HCT116 (cell line): ENCODE data around the gene RIPOR3. TPM values are rescaled to one million over a fixed set of nuclear protein-coding genes. Genes with fewer than 3 reads are reported as not detected.

Source experiments
- ATAC-seq: fragments of 200-7000 bp; cut with Tn5 transposase; 2 replicates; pipeline ENCODE4 v1.9.1; 2020; ENCODE audit warnings: mild to moderate bottlenecking, moderate library complexity
- BruUV-seq: library from RNA; stranded (reverse); fragments of 400-500 nt; replicated peaks from 2 replicates; lab custom pipeline; 2021; lab: Mats Ljungman, UMichigan
- CTCF ChIA-PET: fragments of 300-600 bp; sonication (Branson Sonifier 250); formaldehyde crosslinking; loops from one replicate; lab custom pipeline; 2021; ENCODE audit warnings: antibody characterized with exemption; lab: Charles Lee
- POLR2A ChIA-PET: fragments of 300-600, 350-600 bp; sonication (Branson Sonifier 250); formaldehyde crosslinking; loops from one replicate; lab custom pipeline; 2021; ENCODE audit warnings: antibody characterized with exemption; lab: Charles Lee
- RAD21 ChIA-PET, 2 experiments: fragments of 300-600 bp; sonication (Branson Sonifier 250); formaldehyde crosslinking; loops; one replicate each; lab custom pipeline; 2023; ENCODE audit warnings: low total read pairs in 2 of 2; ENCODE audit not compliant: uncharacterized antibody in 2 of 2, unreplicated experiment in 2 of 2, low non-redundant PET in 1 of 2; lab: Charles Lee
- DNase-seq: peaks from one replicate; pipeline ENCODE4 v3.0.0-alpha.2; 2010; ENCODE audit warnings: low read depth, low spot score
- H2AFZ ChIP-seq: fragments of 200-600 bp; shearing (Covaris generic), sonication (generic); 2 replicates; pipeline ENCODE4 v1.6.1; 2017; ENCODE audit warnings: low read depth, mixed run types, mixed read lengths, antibody characterized with exemption, low read length; ENCODE audit not compliant: poor library complexity, severe bottlenecking
- H3K27ac ChIP-seq: 2 replicates; pipeline ENCODE4 v1.5.1; 2012; ENCODE audit warnings: low read depth, low read length
- H3K27me3 ChIP-seq: fragments of 200-600 bp; sonication (generic); 2 replicates; pipeline ENCODE4 v1.6.1; 2016; ENCODE audit warnings: mixed run types, low read length, mixed read lengths; ENCODE audit not compliant: insufficient read depth
- H3K36me3 ChIP-seq, 2 experiments: fragments of 200-500 bp in 1 of 2; fragments of 200-600 bp in 1 of 2; sonication (Bioruptor generic) in 1 of 2; sonication (generic) in 1 of 2; 2 replicates each; pipeline versions ENCODE4 v1.5.1 to v1.6.1; 2014 to 2016; ENCODE audit warnings: low read length in 2 of 2, inconsistent platforms in 1 of 2, mixed read lengths in 1 of 2, mixed run types in 1 of 2; ENCODE audit not compliant: insufficient read depth in 2 of 2, control insufficient read depth in 1 of 2
- H3K4me1 ChIP-seq, 2 experiments: fragments of 200-600 bp in 1 of 2; sonication (generic) in 1 of 2; 2 replicates each; pipeline versions ENCODE4 v1.5.1 to v1.6.1; 2012 to 2017; ENCODE audit warnings: low read length in 2 of 2, inconsistent platforms in 1 of 2, mild to moderate bottlenecking in 1 of 2, mixed read lengths in 1 of 2, mixed run types in 1 of 2, moderate library complexity in 1 of 2; ENCODE audit not compliant: insufficient read depth in 2 of 2, control insufficient read depth in 1 of 2
- H3K4me2 ChIP-seq: fragments of 200-600 bp; sonication (generic); 2 replicates; pipeline ENCODE4 v1.6.1; 2017; ENCODE audit warnings: mixed run types, low read length, mixed read lengths
- H3K4me3 ChIP-seq, 2 experiments: fragments of 200-600 bp in 1 of 2; sonication (generic) in 1 of 2; replicated peaks in 1 of 2; 2 replicates each; pipeline ENCODE4 v1.5.1; 2011 to 2016; ENCODE audit warnings: low read length in 2 of 2, control low read depth in 1 of 2, low read depth in 1 of 2, mild to moderate bottlenecking in 1 of 2, mixed read lengths in 1 of 2, mixed run types in 1 of 2
- H3K79me2 ChIP-seq: fragments of 200-600 bp; sonication (generic); 2 replicates; pipeline ENCODE4 v1.6.1; 2017; ENCODE audit warnings: mild to moderate bottlenecking, mixed run types, low read length, moderate library complexity, mixed read lengths; ENCODE audit not compliant: insufficient read depth
- H3K9ac ChIP-seq: fragments of 200-600 bp; sonication (generic); 2 replicates; pipeline ENCODE4 v1.6.1; 2016; ENCODE audit warnings: low read length, mixed read lengths
- H3K9me2 ChIP-seq: fragments of 200-600 bp; sonication (generic), shearing (Covaris generic); 2 replicates; pipeline ENCODE4 v1.6.1; 2017; ENCODE audit warnings: mixed run types, mild to moderate bottlenecking, moderate library complexity; ENCODE audit not compliant: insufficient read depth
- H3K9me3 ChIP-seq, 2 experiments: fragments of 200-500 bp in 1 of 2; fragments of 200-600 bp in 1 of 2; sonication (Bioruptor generic) in 1 of 2; sonication (generic) in 1 of 2; 2 replicates each; pipeline ENCODE4 v1.6.1; 2014 to 2017; ENCODE audit warnings: low read length in 2 of 2, mixed read lengths in 2 of 2, inconsistent platforms in 1 of 2, low read depth in 1 of 2, mild to moderate bottlenecking in 1 of 2, mixed run types in 1 of 2, moderate library complexity in 1 of 2; ENCODE audit not compliant: control insufficient read depth in 1 of 2, insufficient read depth in 1 of 2
- H4K20me1 ChIP-seq: fragments of 200-600 bp; sonication (generic), shearing (Covaris generic); 2 replicates; pipeline ENCODE4 v1.6.1; 2017; ENCODE audit warnings: mixed run types, mild to moderate bottlenecking, moderate library complexity; ENCODE audit not compliant: insufficient read depth
- CBX3 ChIP-seq: IDR thresholded peaks from 2 replicates; pipeline ENCODE4 v1.6.1; 2012; ENCODE audit warnings: low read depth
- FOSL1 ChIP-seq: IDR thresholded peaks from 2 replicates; pipeline ENCODE4 v1.6.1; 2012; ENCODE audit warnings: low read depth
- POLR2A ChIP-seq: IDR thresholded peaks from 2 replicates; pipeline ENCODE4 v1.7.0; 2011; ENCODE audit warnings: borderline replicate concordance; ENCODE audit not compliant: insufficient read depth, insufficient read length; ENCODE audit errors: extremely low read depth
- SIN3A ChIP-seq: IDR thresholded peaks from 2 replicates; pipeline ENCODE4 v1.6.1; 2012; ENCODE audit warnings: low read depth
- SP1 ChIP-seq: IDR thresholded peaks from 2 replicates; pipeline ENCODE4 v1.6.1; 2012; ENCODE audit warnings: low read depth
- YY1 ChIP-seq: IDR thresholded peaks from 2 replicates; pipeline ENCODE4 v1.6.1; 2011; ENCODE audit warnings: low read length, low read depth, moderate library complexity, mild to moderate bottlenecking; ENCODE audit not compliant: insufficient replicate concordance; ENCODE audit errors: extremely low read depth
- intact Hi-C: fragments of 100-400 bp; cut with micrococcal nuclease; formaldehyde crosslinking; loops from 2 replicates; pipeline ENCODE4 v1.10.0; 2022
- total RNA-seq: library from RNA; stranded (reverse); gene quantifications from one replicate; pipeline ENCODE4 v1.2.1, GENCODE V29; 2021; ENCODE audit not compliant: unreplicated experiment
- TF ChIP-seq, protein P1 (sequence below), 3 experiments: fragments of 200-600 bp in 1 of 3; sonication (generic) in 1 of 3; IDR thresholded peaks in 2 of 3; conservative IDR thresholded peaks in 1 of 3; 2 replicates each; pipeline ENCODE4 v1.5.1; 2012 to 2017; ENCODE audit warnings: low read depth in 2 of 3, low read length in 2 of 3, antibody characterized with exemption in 1 of 3, borderline replicate concordance in 1 of 3, control low read depth in 1 of 3, mild to moderate bottlenecking in 1 of 3, mixed read lengths in 1 of 3, mixed run types in 1 of 3, moderate library complexity in 1 of 3; ENCODE audit not compliant: insufficient read depth in 1 of 3
- TF ChIP-seq, protein P2 (sequence below): IDR thresholded peaks from 2 replicates; pipeline ENCODE4 v1.6.1; 2012
- TF ChIP-seq, protein P3 (sequence below): IDR thresholded peaks from 2 replicates; pipeline ENCODE4 v1.6.1; 2012

The RIPOR3 gene
- total RNA-seq, 1 experiment from 2014 or later, result 0.22 TPM

DNA sequence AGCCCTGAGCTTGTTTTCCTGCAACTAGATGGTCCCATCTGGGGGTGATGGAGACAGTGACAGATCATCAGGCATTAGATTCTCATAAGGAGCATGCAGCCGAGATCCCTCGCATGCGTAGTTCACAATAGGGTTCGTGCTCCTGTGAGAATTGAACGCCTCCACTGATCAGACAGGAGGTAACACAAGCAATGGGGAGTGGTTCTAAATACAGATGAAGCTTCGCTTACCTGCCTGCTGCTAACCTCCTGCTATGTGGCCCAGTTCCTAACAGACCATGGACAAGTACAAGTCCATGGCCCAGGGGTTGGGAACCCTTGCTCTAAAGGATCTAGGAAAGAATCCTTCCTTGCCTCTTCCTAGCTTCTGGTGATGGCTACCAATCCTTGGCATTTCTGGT is 42.7 kb downstream of the RIPOR3 start:
- Histone ChIP-seq H3K9me2 (no peaks in the 10 kb centered on the region), H3K27ac (no peak overlapping the region), H3K4me2 (no peak overlapping the region), H3K9ac (no peak overlapping the region), H3K79me2 (no peaks in the 10 kb centered on the region), H3K36me3 (no peaks in the 10 kb centered on the region), H4K20me1 (no peaks in the 10 kb centered on the region), H3K4me3 (no peak overlapping the region), H3K27me3 (no peaks in the 10 kb centered on the region), H3K4me1 (peaks cover 18 to 19% of the 10 kb centered on the region in 2 experiments), H2AFZ (no peak overlapping the region), H3K9me3 (peaks cover 0 to 6% of the 10 kb centered on the region in 2 experiments; a peak in 1 of 4 replicates)
- ChIA-PET POLR2A (no interaction called here), RAD21 (no interaction called here), CTCF (interaction anchor here (0.6 kb wide), 1 partner anchor 60 kb away, joined by 3 read pairs; no protein-coding TSS in a partner anchor)
- ATAC-seq (no peak), DNase-seq (no peak)
- no TSS peak for BruUV-seq
- intact Hi-C loops, result no loop called here
- TF ChIP-seq YY1, result no peak
- TF ChIP-seq, protein P1, sequence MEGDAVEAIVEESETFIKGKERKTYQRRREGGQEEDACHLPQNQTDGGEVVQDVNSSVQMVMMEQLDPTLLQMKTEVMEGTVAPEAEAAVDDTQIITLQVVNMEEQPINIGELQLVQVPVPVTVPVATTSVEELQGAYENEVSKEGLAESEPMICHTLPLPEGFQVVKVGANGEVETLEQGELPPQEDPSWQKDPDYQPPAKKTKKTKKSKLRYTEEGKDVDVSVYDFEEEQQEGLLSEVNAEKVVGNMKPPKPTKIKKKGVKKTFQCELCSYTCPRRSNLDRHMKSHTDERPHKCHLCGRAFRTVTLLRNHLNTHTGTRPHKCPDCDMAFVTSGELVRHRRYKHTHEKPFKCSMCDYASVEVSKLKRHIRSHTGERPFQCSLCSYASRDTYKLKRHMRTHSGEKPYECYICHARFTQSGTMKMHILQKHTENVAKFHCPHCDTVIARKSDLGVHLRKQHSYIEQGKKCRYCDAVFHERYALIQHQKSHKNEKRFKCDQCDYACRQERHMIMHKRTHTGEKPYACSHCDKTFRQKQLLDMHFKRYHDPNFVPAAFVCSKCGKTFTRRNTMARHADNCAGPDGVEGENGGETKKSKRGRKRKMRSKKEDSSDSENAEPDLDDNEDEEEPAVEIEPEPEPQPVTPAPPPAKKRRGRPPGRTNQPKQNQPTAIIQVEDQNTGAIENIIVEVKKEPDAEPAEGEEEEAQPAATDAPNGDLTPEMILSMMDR (IDR thresholded peaks at IDR 0.05 in 2 of 3, conservative IDR thresholded peaks at IDR 0.05 in 1 of 3; ENCODE audit: borderline replicate concordance in 1 of 3, insufficient read depth in 1 of 3, low read depth in 2 of 3, low read length in 2 of 3), result no peak
- no peak for TF ChIP-seq FOSL1
- TF ChIP-seq SP1, result no peak

DNA sequence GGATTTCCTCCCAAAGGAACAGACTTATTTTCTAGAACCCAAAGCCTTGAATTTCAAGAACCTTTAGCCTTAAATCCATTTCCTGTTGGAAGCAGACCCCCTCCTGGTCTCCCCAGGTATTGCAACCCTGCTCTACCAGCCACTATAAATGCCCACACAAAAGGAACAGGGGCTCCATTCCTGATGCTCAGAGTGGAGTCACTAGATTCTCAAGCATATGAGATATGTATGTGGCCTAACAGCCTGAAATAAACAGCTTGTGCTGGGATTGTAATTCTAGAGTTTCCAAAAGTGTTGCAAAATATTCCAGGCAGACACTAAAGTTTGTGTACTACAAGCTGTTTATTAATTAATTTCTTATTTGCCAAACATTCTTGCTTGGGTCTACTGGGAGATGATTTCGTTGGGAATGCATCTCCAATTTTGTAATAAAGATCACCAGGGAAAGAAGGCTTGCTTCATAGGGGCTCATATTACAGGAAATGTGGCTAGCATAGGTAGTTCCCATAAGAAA is 44.8 kb downstream of the RIPOR3 start:
- intact Hi-C loops, result no loop called here
- H3K4me2 ChIP-seq, result peak overlapping the region; percentile 71
- H4K20me1 ChIP-seq, result no peaks in the 10 kb centered on the region
- no TSS peak for BruUV-seq
- H3K9me3 ChIP-seq, result peaks cover 0 to 6% of the 10 kb centered on the region in 2 experiments; a peak in 1 of 4 replicates
- DNase-seq (no peak), ATAC-seq (no peak)
- CTCF ChIA-PET, result no interaction called here
- no peaks in the 10 kb centered on the region for H3K9me2 ChIP-seq
- no peaks in the 10 kb centered on the region for H3K36me3 ChIP-seq
- H3K27me3 ChIP-seq, result no peaks in the 10 kb centered on the region
- H3K9ac ChIP-seq, result no peak overlapping the region
- H3K27ac ChIP-seq, result peak overlapping the region; percentile 55
- no peak overlapping the region for H2AFZ ChIP-seq
- H3K4me1 ChIP-seq, result peaks cover 22 to 27% of the 10 kb centered on the region in 2 experiments
- TF ChIP-seq, protein P1 (IDR thresholded peaks at IDR 0.05 in 2 of 3, conservative IDR thresholded peaks at IDR 0.05 in 1 of 3; ENCODE audit: borderline replicate concordance in 1 of 3, insufficient read depth in 1 of 3, low read depth in 2 of 3, low read length in 2 of 3), result peak in 2 of 3 experiments; percentile 46 to 74; a peak in 4 of 6 replicates
- TF ChIP-seq SIN3A (no peak), POLR2A (no peak), YY1 (no peak), CBX3 (peak; percentile 53; the same call in 1 of the 2 replicates)
- TF ChIP-seq, protein P2, sequence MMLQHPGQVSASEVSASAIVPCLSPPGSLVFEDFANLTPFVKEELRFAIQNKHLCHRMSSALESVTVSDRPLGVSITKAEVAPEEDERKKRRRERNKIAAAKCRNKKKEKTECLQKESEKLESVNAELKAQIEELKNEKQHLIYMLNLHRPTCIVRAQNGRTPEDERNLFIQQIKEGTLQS, result no peak
- TF ChIP-seq, protein P3, sequence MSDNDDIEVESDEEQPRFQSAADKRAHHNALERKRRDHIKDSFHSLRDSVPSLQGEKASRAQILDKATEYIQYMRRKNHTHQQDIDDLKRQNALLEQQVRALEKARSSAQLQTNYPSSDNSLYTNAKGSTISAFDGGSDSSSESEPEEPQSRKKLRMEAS, result no peak
- no peak overlapping the region for H3K4me3 ChIP-seq
- POLR2A ChIA-PET, result no interaction called here
- RAD21 ChIA-PET, result no interaction called here
- H3K79me2 ChIP-seq, result no peaks in the 10 kb centered on the region
